Activated CD8-positive, alpha-beta T cell treated with anti-CD3 and anti-CD28 coated beads for 36 hours (primary cell): ENCODE data around the gene KNDC1. TPM values are rescaled to one million over a fixed set of nuclear protein-coding genes. Genes with fewer than 3 reads are reported as not detected.

Experiments used
- ATAC-seq: fragments of 200-7000 bp; cut with Tn5 transposase; one replicate; pipeline ENCODE4 v1.10.0; 2021; ENCODE audit warnings: mild to moderate bottlenecking, moderate library complexity
- CTCF ChIA-PET: fragments of 350-600 bp; sonication (Branson Sonifier 250); formaldehyde crosslinking; loops from one replicate; lab custom pipeline; 2021; ENCODE audit warnings: antibody characterized with exemption; lab: Charles Lee
- POLR2A ChIA-PET: fragments of 350-600 bp; sonication (Branson Sonifier 250); formaldehyde crosslinking; loops from one replicate; lab custom pipeline; 2021; ENCODE audit warnings: antibody characterized with exemption; lab: Charles Lee
- DNase-seq: peaks from one replicate; pipeline ENCODE4 v3.0.0-alpha.2; 2020
- H3K27ac Mint-ChIP-seq: one replicate; pipeline ENCODE4 v1.8.0; 2021; ENCODE audit warnings: mild to moderate bottlenecking, mixed read lengths
- H3K27me3 Mint-ChIP-seq: one replicate; pipeline ENCODE4 v1.8.0; 2021; ENCODE audit warnings: mixed read lengths
- H3K36me3 Mint-ChIP-seq: one replicate; pipeline ENCODE4 v1.8.0; 2021; ENCODE audit warnings: low read depth, mixed read lengths
- H3K4me1 Mint-ChIP-seq: one replicate; pipeline ENCODE4 v1.8.0; 2021; ENCODE audit warnings: low read depth, mixed read lengths
- H3K4me3 Mint-ChIP-seq: one replicate; pipeline ENCODE4 v1.8.0; 2021; ENCODE audit warnings: mild to moderate bottlenecking, moderate library complexity, mixed read lengths
- H3K9me3 Mint-ChIP-seq: one replicate; pipeline ENCODE4 v1.8.0; 2021; ENCODE audit warnings: mixed read lengths
- intact Hi-C: fragments of 100-400 bp; cut with micrococcal nuclease; formaldehyde crosslinking; loops from one replicate; pipeline ENCODE4 v1.10.0; 2022
- total RNA-seq, 2 experiments: library from RNA; stranded (reverse); gene quantifications; one replicate each; pipeline ENCODE4 v1.2.3, GENCODE V29; 2021
- TF ChIP-seq, protein P1 (sequence below): fragments of 200-600 bp; IDR thresholded peaks from one replicate; pipeline ENCODE4 v1.8.0; 2022; ENCODE audit warnings: antibody characterized with exemption, mild to moderate bottlenecking

The KNDC1 gene
- total RNA-seq, 2 experiments from 2014 or later: not detected

DNA sequence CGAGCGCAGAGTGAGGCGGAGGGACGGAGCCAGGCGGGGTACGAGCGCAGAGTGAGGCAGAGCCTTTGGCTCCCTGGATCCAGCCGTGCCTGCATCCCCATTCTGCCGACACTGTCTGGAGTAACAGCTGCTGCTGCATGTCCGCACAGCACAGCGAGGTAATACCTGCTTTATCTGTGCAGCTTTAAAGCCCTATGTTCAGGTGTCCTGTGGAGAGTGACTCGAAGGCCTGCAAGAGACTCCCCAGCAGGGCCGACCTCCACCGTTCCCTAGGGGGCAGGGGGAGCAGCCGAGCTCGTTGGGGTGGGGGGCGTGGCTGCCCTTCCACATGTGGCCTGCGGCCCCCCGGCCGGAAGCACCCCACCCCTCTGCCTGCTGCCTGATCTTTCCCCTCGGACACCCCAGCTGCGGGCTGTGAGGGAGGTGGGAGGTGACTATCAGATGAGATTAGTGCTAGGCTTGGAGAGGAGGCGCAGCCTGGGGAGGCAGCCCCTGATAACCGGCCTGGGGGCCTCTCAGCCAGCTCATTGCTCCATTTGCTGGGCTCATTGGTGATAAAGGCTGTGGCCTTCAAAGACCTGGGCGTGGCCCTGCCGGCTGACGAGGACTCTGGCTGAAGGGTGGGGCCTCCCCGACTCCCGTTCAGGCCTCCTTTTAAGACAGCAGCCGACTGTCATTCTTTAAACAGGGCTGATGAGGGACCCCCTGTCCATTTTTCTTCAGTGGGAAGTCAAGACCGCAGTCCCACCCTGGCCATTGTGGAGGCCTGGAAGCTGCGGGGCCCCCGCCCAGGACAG, 85.6 kb downstream of the KNDC1 start:
- intact Hi-C loops: no loop called here
- H3K27ac Mint-ChIP-seq: no peak overlapping the region
- ChIA-PET CTCF (interaction anchor here (0.9 kb wide), 1 partner anchor 62 kb away, joined by 3 read pairs; no protein-coding TSS in a partner anchor), POLR2A (no interaction called here)
- no peak for DNase-seq
- peaks cover 16% of the 10 kb centered on the region for H3K4me1 Mint-ChIP-seq
- TF ChIP-seq, protein P1, sequence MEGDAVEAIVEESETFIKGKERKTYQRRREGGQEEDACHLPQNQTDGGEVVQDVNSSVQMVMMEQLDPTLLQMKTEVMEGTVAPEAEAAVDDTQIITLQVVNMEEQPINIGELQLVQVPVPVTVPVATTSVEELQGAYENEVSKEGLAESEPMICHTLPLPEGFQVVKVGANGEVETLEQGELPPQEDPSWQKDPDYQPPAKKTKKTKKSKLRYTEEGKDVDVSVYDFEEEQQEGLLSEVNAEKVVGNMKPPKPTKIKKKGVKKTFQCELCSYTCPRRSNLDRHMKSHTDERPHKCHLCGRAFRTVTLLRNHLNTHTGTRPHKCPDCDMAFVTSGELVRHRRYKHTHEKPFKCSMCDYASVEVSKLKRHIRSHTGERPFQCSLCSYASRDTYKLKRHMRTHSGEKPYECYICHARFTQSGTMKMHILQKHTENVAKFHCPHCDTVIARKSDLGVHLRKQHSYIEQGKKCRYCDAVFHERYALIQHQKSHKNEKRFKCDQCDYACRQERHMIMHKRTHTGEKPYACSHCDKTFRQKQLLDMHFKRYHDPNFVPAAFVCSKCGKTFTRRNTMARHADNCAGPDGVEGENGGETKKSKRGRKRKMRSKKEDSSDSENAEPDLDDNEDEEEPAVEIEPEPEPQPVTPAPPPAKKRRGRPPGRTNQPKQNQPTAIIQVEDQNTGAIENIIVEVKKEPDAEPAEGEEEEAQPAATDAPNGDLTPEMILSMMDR: no peak
- no peak overlapping the region for H3K4me3 Mint-ChIP-seq
- no peak for ATAC-seq
- H3K9me3 Mint-ChIP-seq: no peaks in the 10 kb centered on the region
- H3K27me3 Mint-ChIP-seq: peaks cover 24% of the 10 kb centered on the region
- no peaks in the 10 kb centered on the region for H3K36me3 Mint-ChIP-seq

DNA sequence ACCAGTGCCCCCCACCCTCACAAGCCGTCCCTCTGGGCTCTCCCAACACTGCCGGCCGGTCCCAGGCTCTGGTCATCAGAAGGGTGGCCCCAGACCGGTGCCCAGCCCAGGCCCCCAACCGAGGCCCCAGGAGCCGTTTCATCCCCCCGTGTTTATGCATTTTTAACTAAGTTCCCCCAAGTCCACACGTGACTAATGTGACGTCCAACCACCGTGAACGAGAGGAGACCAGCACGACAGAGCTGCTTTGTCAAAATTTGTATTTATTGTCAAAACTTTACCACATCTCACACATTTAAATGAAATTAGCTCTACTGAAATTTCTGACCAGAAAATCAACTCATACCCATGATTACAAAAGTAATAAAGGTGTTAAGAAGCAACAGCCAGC, 86.2 kb downstream of the KNDC1 start:
- Mint-ChIP-seq H3K36me3 (no peaks in the 10 kb centered on the region), H3K9me3 (no peaks in the 10 kb centered on the region), H3K27me3 (peaks cover 18% of the 10 kb centered on the region), H3K4me3 (no peak overlapping the region), H3K27ac (no peak overlapping the region), H3K4me1 (peaks cover 10% of the 10 kb centered on the region)
- DNase-seq (no peak), ATAC-seq (no peak)
- CTCF ChIA-PET: interaction anchor here (0.7 to 1.5 kb wide), 3 partner anchors 62 to 85 kb away, joined by 3 read pairs; no protein-coding TSS in a partner anchor
- TF ChIP-seq, protein P1: no peak
- intact Hi-C loops: no loop called here
- POLR2A ChIA-PET: no interaction called here

DNA sequence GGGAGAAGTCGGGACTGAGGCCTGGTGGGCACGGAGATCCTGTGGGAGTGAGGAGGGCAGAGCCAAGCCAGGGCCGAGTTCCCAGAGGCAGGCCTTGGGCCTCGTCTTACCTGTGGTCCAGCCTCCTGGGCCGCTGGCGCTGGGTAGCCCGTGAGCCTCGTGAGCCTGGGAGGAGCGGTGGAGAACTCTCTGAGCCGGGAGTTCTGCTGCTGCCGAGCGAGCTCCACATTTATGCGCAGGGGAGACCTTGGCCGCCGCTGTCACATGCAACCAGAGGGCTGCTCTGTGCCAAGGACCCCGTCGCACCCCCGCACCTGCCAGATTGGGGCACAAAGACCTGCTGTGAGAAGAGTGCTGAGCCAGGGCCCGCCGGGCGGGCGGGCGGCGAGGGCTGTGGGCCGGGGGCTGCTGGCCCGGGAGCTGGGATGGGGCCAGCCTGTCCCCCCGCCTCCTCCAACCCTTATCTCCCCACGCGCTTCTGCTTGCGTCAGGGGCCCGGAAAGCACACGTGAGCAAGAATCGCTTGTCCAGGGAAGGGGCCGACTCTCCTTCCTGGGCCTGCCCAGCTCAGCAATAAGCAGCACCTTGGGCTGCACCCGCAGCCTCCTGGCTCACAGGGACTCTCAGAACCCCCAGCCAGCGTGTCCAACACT, 87.8 kb downstream of the KNDC1 start:
- ChIA-PET CTCF (interaction anchor here (1.0 to 1.5 kb wide), 3 partner anchors 15 to 71 kb away, joined by 3 read pairs; no protein-coding TSS in a partner anchor), POLR2A (interaction anchor here (1.7 kb wide), 1 partner anchor 9 kb away, joined by 4 read pairs; no protein-coding TSS in a partner anchor)
- intact Hi-C loops: no loop called here
- no peak for DNase-seq
- ATAC-seq: no peak
- H3K27me3 Mint-ChIP-seq: peaks cover 6% of the 10 kb centered on the region
- H3K36me3 Mint-ChIP-seq: no peaks in the 10 kb centered on the region
- no peaks in the 10 kb centered on the region for H3K4me1 Mint-ChIP-seq
- no peaks in the 10 kb centered on the region for H3K9me3 Mint-ChIP-seq
- no peak overlapping the region for H3K27ac Mint-ChIP-seq
- H3K4me3 Mint-ChIP-seq: no peak overlapping the region
- TF ChIP-seq, protein P1: no peak

DNA sequence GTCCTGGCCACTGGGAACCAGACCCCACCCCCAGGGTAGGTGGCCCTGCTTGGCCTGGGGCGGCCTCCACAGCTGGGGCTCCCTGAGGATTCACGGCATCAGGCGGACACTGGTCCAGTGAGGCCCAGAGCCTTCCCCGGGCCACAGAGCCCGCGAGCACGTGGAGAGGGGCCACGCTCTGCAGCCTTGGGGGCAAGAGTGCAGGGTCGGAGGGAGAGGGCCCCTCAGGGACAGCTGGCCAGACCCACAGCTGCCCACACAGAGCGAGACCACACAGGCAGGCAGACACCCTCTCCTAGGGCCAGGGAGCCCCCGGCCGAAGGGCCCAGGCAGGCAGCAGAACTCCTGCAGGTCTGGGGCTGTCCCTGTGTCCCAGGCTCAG, 88.3 kb downstream of the KNDC1 start:
- H3K27ac Mint-ChIP-seq: no peak overlapping the region
- ChIA-PET CTCF (interaction anchor here (1.2 kb wide), 1 partner anchor 27 kb away, joined by 3 read pairs; no protein-coding TSS in a partner anchor), POLR2A (interaction anchor here (1.7 kb wide), 1 partner anchor 9 kb away, joined by 4 read pairs; no protein-coding TSS in a partner anchor)
- ATAC-seq (no peak), DNase-seq (no peak)
- no peaks in the 10 kb centered on the region for H3K36me3 Mint-ChIP-seq
- no peaks in the 10 kb centered on the region for H3K9me3 Mint-ChIP-seq
- no peak overlapping the region for H3K4me3 Mint-ChIP-seq
- intact Hi-C loops: no loop called here
- TF ChIP-seq, protein P1: no peak
- H3K4me1 Mint-ChIP-seq: no peaks in the 10 kb centered on the region
- H3K27me3 Mint-ChIP-seq: peaks cover 2% of the 10 kb centered on the region
